ENCODE results near the gene NELL1.

Gene NELL1

DNA sequence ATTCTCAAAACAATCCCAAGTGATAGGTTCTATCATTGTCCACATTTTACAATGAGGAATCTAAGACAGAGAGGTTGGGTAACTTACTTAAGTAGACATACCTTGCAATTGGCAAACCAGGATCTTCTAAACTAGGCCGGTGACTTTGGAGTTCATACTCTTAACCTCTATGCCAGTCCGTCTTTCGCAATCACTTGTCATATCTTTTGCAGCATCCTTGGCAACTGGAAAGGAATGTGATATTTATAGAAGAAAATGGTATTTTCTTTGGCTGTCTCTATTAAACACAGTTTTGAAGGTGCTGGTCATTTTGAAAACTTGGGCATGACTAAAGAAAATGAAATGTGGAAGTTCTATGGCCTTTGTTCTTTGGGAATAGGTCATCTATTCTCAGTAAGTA is 556.5 kb downstream of the NELL1 start:
- FAIRE-seq, result no peak

DNA sequence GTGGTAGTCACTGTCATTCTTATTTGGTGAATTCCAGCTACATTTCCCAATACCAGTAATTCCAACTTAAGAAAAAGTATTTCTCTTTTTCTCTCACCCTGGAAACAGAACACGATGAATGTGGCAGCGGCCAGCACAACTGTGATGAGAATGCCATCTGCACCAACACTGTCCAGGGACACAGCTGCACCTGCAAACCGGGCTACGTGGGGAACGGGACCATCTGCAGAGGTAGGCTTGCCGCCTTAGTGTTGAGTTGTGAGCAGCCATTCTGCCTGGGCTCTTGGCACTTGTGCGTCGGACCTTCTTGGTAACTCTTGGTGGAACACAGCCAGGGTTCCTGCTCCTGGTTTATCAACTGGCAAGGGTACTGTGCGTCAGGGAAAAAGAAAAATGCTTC is 559.8 kb downstream of the NELL1 start:
- DNase-seq (ENCODE audit: insufficient read length, low spot score) (no peak), FAIRE-seq (no peak)
- TF ChIP-seq, protein P1, sequence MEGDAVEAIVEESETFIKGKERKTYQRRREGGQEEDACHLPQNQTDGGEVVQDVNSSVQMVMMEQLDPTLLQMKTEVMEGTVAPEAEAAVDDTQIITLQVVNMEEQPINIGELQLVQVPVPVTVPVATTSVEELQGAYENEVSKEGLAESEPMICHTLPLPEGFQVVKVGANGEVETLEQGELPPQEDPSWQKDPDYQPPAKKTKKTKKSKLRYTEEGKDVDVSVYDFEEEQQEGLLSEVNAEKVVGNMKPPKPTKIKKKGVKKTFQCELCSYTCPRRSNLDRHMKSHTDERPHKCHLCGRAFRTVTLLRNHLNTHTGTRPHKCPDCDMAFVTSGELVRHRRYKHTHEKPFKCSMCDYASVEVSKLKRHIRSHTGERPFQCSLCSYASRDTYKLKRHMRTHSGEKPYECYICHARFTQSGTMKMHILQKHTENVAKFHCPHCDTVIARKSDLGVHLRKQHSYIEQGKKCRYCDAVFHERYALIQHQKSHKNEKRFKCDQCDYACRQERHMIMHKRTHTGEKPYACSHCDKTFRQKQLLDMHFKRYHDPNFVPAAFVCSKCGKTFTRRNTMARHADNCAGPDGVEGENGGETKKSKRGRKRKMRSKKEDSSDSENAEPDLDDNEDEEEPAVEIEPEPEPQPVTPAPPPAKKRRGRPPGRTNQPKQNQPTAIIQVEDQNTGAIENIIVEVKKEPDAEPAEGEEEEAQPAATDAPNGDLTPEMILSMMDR (IDR thresholded peaks at IDR 0.05; ENCODE audit: insufficient read depth, missing control alignments), result no peak

More for the DNA sequence above, 556.5 kb downstream of the NELL1 start:
- DNase-seq (ENCODE audit: insufficient read length, low spot score), result no peak
- TF ChIP-seq, protein P1 (IDR thresholded peaks at IDR 0.05; ENCODE audit: insufficient read depth, missing control alignments), result no peak

DNA sequence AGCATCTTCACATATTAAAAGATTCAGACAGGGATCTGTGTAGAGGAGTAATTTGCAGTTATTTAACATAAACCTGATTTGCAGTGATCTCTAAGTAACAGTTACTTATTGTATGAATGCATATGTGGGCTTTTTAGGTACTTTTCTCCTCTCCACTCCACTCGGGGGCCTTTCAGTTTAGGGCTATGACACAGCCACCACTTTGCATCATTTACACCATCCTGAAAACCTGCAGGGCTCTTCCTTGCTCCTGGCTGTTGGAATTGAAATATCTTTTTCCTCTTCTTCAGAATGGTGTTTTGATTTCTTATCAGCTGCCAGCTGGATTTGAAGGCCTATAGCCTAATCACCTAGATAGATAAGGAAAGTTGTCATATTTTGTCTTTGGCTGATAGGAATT is 580.8 kb downstream of the NELL1 start:
- FAIRE-seq, result no peak
- TF ChIP-seq, protein P1 (IDR thresholded peaks at IDR 0.05; ENCODE audit: insufficient read depth, missing control alignments), result no peak
- DNase-seq (ENCODE audit: insufficient read length, low spot score), result no peak

DNA sequence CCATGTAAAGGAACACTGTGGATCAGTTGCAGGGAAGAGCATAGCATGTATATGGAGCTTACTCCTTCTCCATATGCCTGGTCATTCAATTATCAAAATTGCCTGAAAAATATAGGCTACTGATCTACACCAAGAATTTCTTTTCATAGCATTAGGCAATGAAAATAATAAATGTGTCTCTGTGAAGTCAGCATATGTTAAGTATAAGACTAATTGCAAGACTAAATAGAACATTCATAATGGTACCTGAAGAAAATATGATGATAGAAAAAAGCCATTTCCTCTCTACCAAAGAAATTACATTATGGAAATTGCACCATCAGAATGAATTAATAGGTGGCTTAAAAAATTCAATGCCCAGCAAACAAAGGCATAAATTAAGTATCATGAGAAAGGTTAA is 584.7 kb downstream of the NELL1 start:
- TF ChIP-seq, protein P1 (IDR thresholded peaks at IDR 0.05; ENCODE audit: insufficient read depth, missing control alignments), result no peak
- DNase-seq (ENCODE audit: insufficient read length, low spot score) (no peak), FAIRE-seq (no peak)

DNA sequence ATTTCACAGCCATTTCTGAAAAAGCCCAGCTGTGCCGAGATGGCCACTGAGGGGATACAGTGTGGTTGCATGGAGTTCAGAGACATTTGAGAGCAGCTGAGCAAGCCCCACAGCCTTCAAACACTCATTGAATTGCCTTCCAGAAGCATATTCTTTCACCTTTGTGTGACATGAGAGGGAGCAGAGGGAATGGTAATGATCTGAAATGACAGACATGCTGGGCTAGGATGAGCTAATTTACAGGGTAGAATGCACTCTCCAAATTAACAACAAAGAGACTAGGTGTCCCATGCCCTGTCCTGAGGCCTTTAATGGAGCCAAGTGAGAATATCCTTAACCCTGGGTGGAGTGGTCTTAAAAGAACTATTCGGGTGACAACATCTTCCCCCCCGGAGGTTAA is 585.4 kb downstream of the NELL1 start:
- DNase-seq (ENCODE audit: insufficient read length, low spot score), result no peak

DNA sequence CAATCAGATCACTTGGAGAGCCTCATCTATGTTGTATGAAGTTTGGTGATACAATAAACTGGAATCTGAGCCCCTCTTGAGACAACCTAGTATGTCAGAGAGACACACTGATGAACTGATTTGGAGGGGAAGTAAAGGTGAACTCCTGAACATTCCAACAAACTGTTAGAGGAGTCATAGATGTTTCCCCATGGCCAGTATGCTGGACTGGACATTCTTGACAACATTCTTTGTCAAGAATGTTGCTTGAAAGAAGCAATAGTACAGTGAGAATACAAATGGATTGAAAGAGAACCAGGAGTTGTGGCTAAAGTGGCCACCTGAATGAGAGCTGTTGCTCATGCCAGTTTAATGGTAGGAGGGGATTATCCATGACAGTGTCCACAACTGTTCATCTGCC is 588.1 kb downstream of the NELL1 start:
- FAIRE-seq (no peak), DNase-seq (ENCODE audit: insufficient read length, low spot score) (no peak)
- TF ChIP-seq, protein P1 (IDR thresholded peaks at IDR 0.05; ENCODE audit: insufficient read depth, missing control alignments), result no peak

More for the DNA sequence above, 585.4 kb downstream of the NELL1 start:
- FAIRE-seq, result no peak
- TF ChIP-seq, protein P1 (IDR thresholded peaks at IDR 0.05; ENCODE audit: insufficient read depth, missing control alignments), result no peak

DNA sequence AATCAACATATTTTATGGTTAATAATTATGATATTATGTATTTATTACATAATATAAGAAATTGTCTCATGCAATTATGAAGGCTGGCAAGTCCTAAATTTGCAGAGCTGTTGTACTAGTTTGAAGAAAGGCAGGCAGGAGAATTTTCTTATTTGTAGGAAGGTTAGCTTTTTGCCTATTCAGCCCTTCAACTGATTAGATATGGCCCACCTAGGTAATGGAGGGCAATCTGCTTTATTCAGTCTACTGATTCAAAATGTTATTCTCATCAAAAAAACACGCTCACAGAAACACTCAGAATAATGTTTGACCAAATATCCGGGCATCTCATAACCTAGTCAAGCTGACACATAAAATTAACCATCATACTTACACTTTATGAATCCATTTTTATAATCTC is 589.0 kb downstream of the NELL1 start:
- DNase-seq (ENCODE audit: insufficient read length, low spot score) (no peak), FAIRE-seq (no peak)
- TF ChIP-seq, protein P1 (IDR thresholded peaks at IDR 0.05; ENCODE audit: insufficient read depth, missing control alignments), result no peak

Measured in D721Med (cell line).